H1 (cell line): Measurements from ENCODE around the gene TBX5. TPM values are rescaled to one million over a fixed set of nuclear protein-coding genes. Genes with fewer than 3 reads are reported as not detected.

Experiments
- CTCF ChIA-PET: fragments of 300-600 bp; sonication (Branson Sonifier 250); formaldehyde crosslinking; loops from one replicate; lab custom pipeline; 2021; ENCODE audit not compliant: partially characterized antibody; lab: Charles Lee
- POLR2A ChIA-PET: fragments of 300-600 bp; sonication (Branson Sonifier 250); formaldehyde crosslinking; loops from one replicate; lab custom pipeline; 2021; ENCODE audit warnings: inconsistent platforms; ENCODE audit not compliant: partially characterized antibody; lab: Charles Lee
- DNase-seq, 2 experiments: peaks; one replicate each; pipeline versions ENCODE4 v3.0.0 to v3.0.0-alpha.2; 2010 to 2022; ENCODE audit warnings: low spot score in 2 of 2, low read depth in 1 of 2, mixed read lengths in 1 of 2
- FAIRE-seq: peaks from 2 replicates; lab custom pipeline; 2011; peaks lifted over from hg19 to GRCh38; lab: Jason Lieb, UNC
- H2AFZ ChIP-seq: 2 replicates; pipeline ENCODE4 v1.8.1; 2012; ENCODE audit warnings: low read length, inconsistent platforms
- H2AK5ac ChIP-seq: 2 replicates; pipeline ENCODE4 v1.6.1; 2013; ENCODE audit warnings: low read depth, low read length
- H2BK120ac ChIP-seq: replicated peaks from 2 replicates; pipeline ENCODE3; 2013; ENCODE audit warnings: low read depth, low read length, inconsistent platforms
- H2BK12ac ChIP-seq: 2 replicates; pipeline ENCODE4 v1.6.1; 2013; ENCODE audit warnings: low read depth, low read length
- H2BK15ac ChIP-seq: 2 replicates; pipeline ENCODE4 v1.6.1; 2013; ENCODE audit warnings: low read length
- H2BK20ac ChIP-seq: 2 replicates; pipeline ENCODE4 v1.6.1; 2013; ENCODE audit warnings: low read length
- H2BK5ac ChIP-seq: 2 replicates; pipeline ENCODE4 v1.6.1; 2013; ENCODE audit warnings: low read depth, low read length
- H3K14ac ChIP-seq: 2 replicates; pipeline ENCODE4 v1.6.1; 2013; ENCODE audit warnings: inconsistent platforms; ENCODE audit not compliant: insufficient read length
- H3K18ac ChIP-seq: 2 replicates; pipeline ENCODE4 v1.6.1; 2013; ENCODE audit warnings: low read length; ENCODE audit errors: extremely low read depth
- H3K23ac ChIP-seq: 2 replicates; pipeline ENCODE4 v1.6.1; 2013; ENCODE audit warnings: inconsistent platforms; ENCODE audit not compliant: insufficient read length
- H3K23me2 ChIP-seq: 2 replicates; pipeline ENCODE4 v1.6.1; 2013; ENCODE audit warnings: low read depth, low read length
- H3K27ac ChIP-seq: 2 replicates; pipeline ENCODE4 v1.6.1; 2011; ENCODE audit warnings: low read depth, low read length, inconsistent platforms
- H3K27me3 ChIP-seq, 4 experiments: replicated peaks in 1 of 4; 1 replicate in 1 of 4; 2 replicates in 3 of 4; pipeline versions ENCODE4 v1.6.1 to v1.8.1; 2011 to 2013; ENCODE audit warnings: low read length in 3 of 4, mild to moderate bottlenecking in 3 of 4, inconsistent platforms in 2 of 4, mixed read lengths in 2 of 4, moderate library complexity in 1 of 4; ENCODE audit not compliant: control insufficient read depth in 3 of 4, insufficient read depth in 3 of 4; ENCODE audit errors: extremely low read depth in 1 of 4
- H3K36me3 ChIP-seq, 4 experiments: 2 replicates each; pipeline versions ENCODE4 v1.6.1 to v1.8.1; 2011 to 2013; ENCODE audit warnings: mild to moderate bottlenecking in 4 of 4, low read length in 3 of 4, moderate library complexity in 2 of 4, control low read depth in 1 of 4, inconsistent platforms in 1 of 4; ENCODE audit not compliant: insufficient read depth in 4 of 4, control insufficient read depth in 2 of 4
- H3K4ac ChIP-seq: replicated peaks from 2 replicates; pipeline ENCODE3; 2013; ENCODE audit warnings: low read length, low read depth, mixed read lengths, inconsistent platforms; ENCODE audit not compliant: insufficient read length
- H3K4me1 ChIP-seq, 4 experiments: replicated peaks in 1 of 4; 1 replicate in 1 of 4; 2 replicates in 3 of 4; pipeline versions ENCODE4 v1.6.1 to v1.8.1; 2011 to 2013; ENCODE audit warnings: low read length in 3 of 4, inconsistent platforms in 2 of 4, mixed read lengths in 1 of 4; ENCODE audit not compliant: insufficient read depth in 4 of 4, control insufficient read depth in 3 of 4
- H3K4me2 ChIP-seq, 2 experiments: 2 replicates each; pipeline versions ENCODE4 v1.6.1 to v1.8.1; 2011 to 2013; ENCODE audit warnings: low read depth in 2 of 2, low read length in 2 of 2, control low read depth in 1 of 2, inconsistent platforms in 1 of 2, mild to moderate bottlenecking in 1 of 2; ENCODE audit not compliant: insufficient read depth in 1 of 2
- H3K4me3 ChIP-seq, 4 experiments: fragments of 200-600, 300-600 bp in 1 of 4; sonication (generic), shearing (Covaris generic), sonication (Bioruptor Twin) in 1 of 4; 2 replicates each; pipeline versions ENCODE4 v1.5.1 to v1.8.1; 2011 to 2016; ENCODE audit warnings: low read length in 4 of 4, low read depth in 3 of 4, control low read depth in 2 of 4, inconsistent platforms in 2 of 4, mild to moderate bottlenecking in 2 of 4, mixed read lengths in 1 of 4, moderate library complexity in 1 of 4; ENCODE audit not compliant: insufficient read depth in 2 of 4; ENCODE audit errors: extremely low read depth in 1 of 4
- H3K56ac ChIP-seq: replicated peaks from 2 replicates; pipeline ENCODE3; 2013; ENCODE audit warnings: low read depth, mild to moderate bottlenecking, mixed read lengths, low read length, inconsistent platforms; ENCODE audit not compliant: insufficient read length
- H3K79me1 ChIP-seq: 2 replicates; pipeline ENCODE4 v1.6.1; 2013; ENCODE audit warnings: low read depth, low read length, control low read depth
- H3K79me2 ChIP-seq, 2 experiments: 2 replicates each; pipeline versions ENCODE4 v1.6.1 to v1.8.1; 2012 to 2013; ENCODE audit warnings: low read length in 2 of 2, mild to moderate bottlenecking in 2 of 2, inconsistent platforms in 1 of 2; ENCODE audit not compliant: insufficient read depth in 2 of 2, control insufficient read depth in 1 of 2
- H3K9ac ChIP-seq, 4 experiments: replicated peaks in 1 of 4; 1 replicate in 1 of 4; 2 replicates in 3 of 4; pipeline versions ENCODE4 v1.6.1 to v1.8.1; 2011 to 2013; ENCODE audit warnings: low read depth in 3 of 4, low read length in 3 of 4, control low read depth in 2 of 4, mild to moderate bottlenecking in 2 of 4, moderate library complexity in 2 of 4, inconsistent platforms in 1 of 4; ENCODE audit errors: extremely low read depth in 1 of 4
- H3K9me3 ChIP-seq, 2 experiments: 2 replicates each; pipeline versions ENCODE4 v1.6.1 to v1.8.1; 2012 to 2013; ENCODE audit warnings: mild to moderate bottlenecking in 2 of 2, moderate library complexity in 2 of 2, control low read depth in 1 of 2, inconsistent platforms in 1 of 2, low read depth in 1 of 2, low read length in 1 of 2, mixed read lengths in 1 of 2; ENCODE audit not compliant: insufficient read depth in 2 of 2
- H4K20me1 ChIP-seq, 2 experiments: replicated peaks in 1 of 2; 2 replicates each; pipeline versions ENCODE3 to v1.8.1; 2011 to 2013; ENCODE audit warnings: inconsistent platforms in 2 of 2, low read length in 2 of 2, mild to moderate bottlenecking in 1 of 2; ENCODE audit not compliant: insufficient read depth in 2 of 2, control insufficient read depth in 1 of 2
- H4K5ac ChIP-seq: 2 replicates; pipeline ENCODE4 v1.6.1; 2013; ENCODE audit warnings: low read length, low read depth, mixed read lengths, inconsistent platforms; ENCODE audit not compliant: insufficient read length
- H4K8ac ChIP-seq: 2 replicates; pipeline ENCODE4 v1.8.0; 2013; ENCODE audit warnings: mild to moderate bottlenecking, moderate library complexity, low read length, inconsistent platforms; ENCODE audit not compliant: insufficient read depth; ENCODE audit errors: extremely low read depth
- H4K91ac ChIP-seq: replicated peaks from 2 replicates; pipeline ENCODE3; 2013; ENCODE audit warnings: low read length, mixed read lengths, inconsistent platforms; ENCODE audit not compliant: insufficient read length
- FOSL1 ChIP-seq: IDR thresholded peaks from 2 replicates; pipeline ENCODE4 v1.6.1; 2011; ENCODE audit warnings: mild to moderate bottlenecking, low read depth, low read length, moderate library complexity; ENCODE audit not compliant: insufficient read depth
- RFX5 ChIP-seq: IDR thresholded peaks from 2 replicates; pipeline ENCODE4 v1.6.1; 2011; ENCODE audit warnings: low read depth, low read length, improper control_type of control experiment, borderline replicate concordance
- SIX5 ChIP-seq: IDR thresholded peaks from 2 replicates; pipeline ENCODE4 v1.6.1; 2011; ENCODE audit warnings: mild to moderate bottlenecking, low read depth, low read length
- WGBS, 2 experiments: shearing (Covaris generic) in 1 of 2; methylation state at CpG; one replicate each; pipeline versions ENCODE4 v1.1.6 to v1.1.7; 2013 to 2015; ENCODE audit warnings: low lambda C conversion rate in 2 of 2, mixed read lengths in 2 of 2, inconsistent platforms in 1 of 2, low coverage in 1 of 2, missing lambda C conversion rate in 1 of 2; ENCODE audit not compliant: insufficient replicate concordance in 2 of 2, insufficient coverage in 1 of 2, insufficient read length in 1 of 2; ENCODE audit errors: extremely low coverage in 1 of 2, missing lambda C conversion rate in 1 of 2; 5-methylcytosine and 5-hydroxymethylcytosine counted together
- polyA plus RNA-seq, 7 experiments: library from polyadenylated mRNA; depleted of rRNA in 3 of 7; stranded (reverse) in 5 of 7; unstranded in 2 of 7; fragments of >200 nt in 5 of 7; fragments of 200-250 nt in 2 of 7; gene quantifications; 1 replicate in 5 of 7; 2 replicates in 1 of 7; 4 replicates in 1 of 7; pipeline versions ENCODE4 v1.2.1 to v1.2.3, GENCODE V29; 2011 to 2013; ENCODE audit warnings: missing spikeins in 2 of 7, mixed read lengths in 2 of 7
- total RNA-seq: library from RNA; stranded (reverse); fragmentation: NEBNext Ultra II Directional; extraction: Animal tissue kit (Norgen Biotek cat#: 25700); gene quantifications from 2 replicates; pipeline ENCODE4 v1.2.1, GENCODE V29; 2021

TBX5 gene
- total and polyA plus RNA-seq, 2 of the 8 experiments (the other 6 are each of a cell fraction or from before 2014, with no cell fraction given): 0.05 TPM; not detected in 1

- H2AFZ ChIP-seq: no peak overlapping the region
- H3K79me1 ChIP-seq: no peaks in the 10 kb centered on the region
- ChIA-PET CTCF (interaction anchor here (0.6 to 2.4 kb wide), 14 partner anchors 8 to 428 kb away, joined by 3 to 9 read pairs (median 3); no protein-coding TSS in a partner anchor), POLR2A (interaction anchor here (0.8 to 1.7 kb wide), 4 partner anchors 11 to 289 kb away, joined by 3 to 5 read pairs (median 4); no protein-coding TSS in a partner anchor)
- peak overlapping the region; percentile 4; the same call in 1 of the 2 replicates for H4K8ac ChIP-seq
- WGBS, 2 experiments: 2% methylated on average over 59 of the region's 71 CpGs; no CpG with 5 or more reads in 1 of the 2 experiments
- no peaks in the 10 kb centered on the region; a peak in 1 of 8 replicates for H3K36me3 ChIP-seq
- H3K4me1 ChIP-seq: peaks cover 8 to 48% (median 25%) of the 10 kb centered on the region in 4 experiments
- no peak overlapping the region for H3K4ac ChIP-seq
- no peak overlapping the region for H2BK15ac ChIP-seq
- H3K56ac ChIP-seq: no peak overlapping the region
- H3K23me2 ChIP-seq: peaks cover 1% of the 10 kb centered on the region; the same call in 1 of the 2 replicates
- H2BK120ac ChIP-seq: no peak overlapping the region
- peaks cover 98 to 100% (median 100%) of the 10 kb centered on the region in 4 experiments for H3K27me3 ChIP-seq
- peaks cover 16 to 20% of the 10 kb centered on the region in 2 experiments for H4K20me1 ChIP-seq
- H4K91ac ChIP-seq: no peak overlapping the region
- no peak overlapping the region for H3K23ac ChIP-seq
- no peak overlapping the region for H2AK5ac ChIP-seq
- no peak overlapping the region for H3K27ac ChIP-seq
- FAIRE-seq: no peak
- no peak overlapping the region for H3K14ac ChIP-seq
- peak overlapping the region; percentile 56; the same call in 1 of the 2 replicates for H2BK5ac ChIP-seq
- no peaks in the 10 kb centered on the region; a peak in 1 of 4 replicates for H3K9me3 ChIP-seq
- peak overlapping the region; percentile 68; the same call in 1 of the 2 replicates for H2BK12ac ChIP-seq
- no peak overlapping the region for H3K9ac ChIP-seq
- no peak for DNase-seq
- peak overlapping the region; percentile 51 to 52 for H3K4me2 ChIP-seq
- H3K79me2 ChIP-seq: no peaks in the 10 kb centered on the region
- H4K5ac ChIP-seq: no peak overlapping the region
- peak overlapping the region in 3 of 4 experiments; percentile 9 to 39 (median 15); a peak in 4 of 8 replicates for H3K4me3 ChIP-seq
- peak overlapping the region; percentile 72; the same call in 1 of the 2 replicates for H2BK20ac ChIP-seq
- peak overlapping the region; percentile 71; the same call in 1 of the 2 replicates for H3K18ac ChIP-seq
- TF ChIP-seq RFX5 (no peak), SIX5 (no peak), FOSL1 (no peak)
Measured at GRCh38 chr12:114408886-114409851, 3.2 kb upstream of the TBX5 start.
